Measurements from ENCODE around the gene LYG1.
A peak's percentile ranks its signal among the peaks of the same experiment; 100 is the strongest.

The LYG1 gene

GRCh38 chr2:99261242-99261641, 39.8 kb downstream of the LYG1 start:
- peak in 1 of 3 experiments; percentile 0 for DNase-seq

GRCh38 chr2:99260184-99260583, 40.8 kb downstream of the LYG1 start:
- DNase-seq = no peak

- DNase-seq = no peak
Observed at GRCh38 chr2:99259465-99259864, 41.5 kb downstream of the LYG1 start.

GRCh38 chr2:99256677-99257076, 44.3 kb downstream of the LYG1 start:
- DNase-seq = no peak

- DNase-seq = no peak
Observed at GRCh38 chr2:99255491-99256318, 45.3 kb downstream of the LYG1 start, which contains the start of gene LYG2. Gene LYG2 (minus strand): TSS chr2:99255666. CDS start chr2:99254260, 1,406 bp downstream.

GRCh38 chr2:99249951-99250350, 51.0 kb downstream of the LYG1 start:
- no peak for DNase-seq

GRCh38 chr2:99242151-99242550, 58.8 kb downstream of the LYG1 start:
- no peak for DNase-seq

- no peak for DNase-seq
Observed at GRCh38 chr2:99240431-99240830, 60.6 kb downstream of the LYG1 start.

- DNase-seq = no peak
Observed at GRCh38 chr2:99238599-99238998, 62.4 kb downstream of the LYG1 start.
